ENCODE data around the gene AKNA. TPM values are rescaled to one million over a fixed set of nuclear protein-coding genes. Genes with fewer than 3 reads are reported as not detected.

The AKNA gene
- polyA plus RNA-seq, 4 donors, result 3.4 to 22.0 (median 12.8) TPM

DNA sequence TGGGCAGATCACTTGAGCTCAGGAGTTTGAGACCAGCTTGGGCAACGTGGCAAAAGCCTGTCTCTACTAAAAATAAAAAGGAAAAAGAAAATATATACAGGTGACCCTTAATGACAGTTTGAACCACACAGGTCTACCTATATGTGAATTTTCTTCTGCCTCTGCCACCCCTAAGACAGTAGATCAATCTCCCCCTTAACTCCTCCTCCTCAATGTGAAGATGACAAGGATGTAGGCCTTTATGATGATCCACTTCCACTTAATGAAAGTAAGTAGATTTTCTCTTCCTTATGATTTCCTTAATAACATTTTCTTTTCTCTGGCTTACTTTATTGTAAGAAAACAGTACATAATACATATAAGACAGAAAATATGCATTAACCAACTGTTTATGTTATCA lies 3.4 kb downstream of the AKNA start:
- H3K4me1 ChIP-seq (ENCODE audit: control insufficient read depth in 3 of 3, insufficient read depth in 2 of 3, low read depth in 1 of 3, low read length in 2 of 3), result peaks cover 0 to 34% (median 9%) of the 10 kb centered on the region in 3 donors
- H3K36me3 ChIP-seq (ENCODE audit: control insufficient read depth in 3 of 3, insufficient read depth in 2 of 3, low read depth in 1 of 3, low read length in 3 of 3), result peaks cover 0 to 37% (median 0%) of the 10 kb centered on the region in 3 donors
- no peaks in the 10 kb centered on the region for H3K9me3 ChIP-seq (ENCODE audit: control insufficient read depth in 2 of 2, insufficient read depth in 1 of 2, low read depth in 1 of 2, low read length in 1 of 2)
- FAIRE-seq (no peak), DNase-seq (no peak)
- H3K4me3 ChIP-seq (ENCODE audit: low read depth in 1 of 3, low read length in 3 of 3), result no peak overlapping the region
- peak overlapping the region in 2 of 3 donors; percentile 17 to 77 for H3K27ac ChIP-seq (ENCODE audit: low read depth in 1 of 3, low read length in 2 of 3)
- 38 to 76% (median 50%) methylated on average over 1 of the region's 1 CpG for WGBS, 3 donors
- H3K27me3 ChIP-seq (ENCODE audit: control insufficient read depth in 3 of 3, insufficient read depth in 3 of 3, low read length in 3 of 3), result no peaks in the 10 kb centered on the region

DNA sequence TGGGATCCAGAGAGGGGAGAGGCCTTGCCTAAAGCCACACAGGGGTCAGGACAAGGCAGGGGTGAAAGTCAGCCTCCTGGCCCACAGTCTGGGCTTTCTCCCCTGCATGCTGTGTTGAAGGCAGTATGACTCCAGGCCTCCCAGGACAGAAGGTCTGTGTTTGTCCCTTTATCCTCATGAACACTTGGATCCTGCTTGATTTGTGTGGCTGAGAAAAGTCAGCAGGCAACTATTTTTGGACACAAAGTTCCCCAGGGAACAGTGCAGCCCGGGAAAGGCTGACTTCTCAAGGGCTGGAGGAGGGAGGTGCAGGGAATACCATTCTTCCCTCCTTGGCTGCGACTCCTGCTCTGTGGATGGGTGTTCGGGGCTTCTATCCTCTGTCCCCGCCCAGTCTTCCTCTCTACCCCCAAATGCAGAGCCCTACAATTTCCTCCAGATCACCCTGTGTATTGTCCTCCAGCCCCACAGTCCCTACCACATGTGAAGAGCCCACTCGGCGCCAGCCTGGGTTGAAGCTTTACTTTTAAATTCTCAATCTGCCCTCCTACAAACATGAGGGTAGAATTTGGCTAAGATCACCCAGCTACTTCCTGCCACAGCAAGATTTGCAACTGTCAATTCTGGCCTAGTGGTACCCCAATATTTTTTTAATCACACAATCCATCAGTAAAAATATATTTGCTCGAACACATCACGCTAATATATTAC lies 4.1 kb downstream of the AKNA start:
- WGBS, 3 donors, result 46 to 87% (median 58%) methylated on average over 8 of the region's 8 CpGs
- DNase-seq (no peak), FAIRE-seq (no peak)

DNA sequence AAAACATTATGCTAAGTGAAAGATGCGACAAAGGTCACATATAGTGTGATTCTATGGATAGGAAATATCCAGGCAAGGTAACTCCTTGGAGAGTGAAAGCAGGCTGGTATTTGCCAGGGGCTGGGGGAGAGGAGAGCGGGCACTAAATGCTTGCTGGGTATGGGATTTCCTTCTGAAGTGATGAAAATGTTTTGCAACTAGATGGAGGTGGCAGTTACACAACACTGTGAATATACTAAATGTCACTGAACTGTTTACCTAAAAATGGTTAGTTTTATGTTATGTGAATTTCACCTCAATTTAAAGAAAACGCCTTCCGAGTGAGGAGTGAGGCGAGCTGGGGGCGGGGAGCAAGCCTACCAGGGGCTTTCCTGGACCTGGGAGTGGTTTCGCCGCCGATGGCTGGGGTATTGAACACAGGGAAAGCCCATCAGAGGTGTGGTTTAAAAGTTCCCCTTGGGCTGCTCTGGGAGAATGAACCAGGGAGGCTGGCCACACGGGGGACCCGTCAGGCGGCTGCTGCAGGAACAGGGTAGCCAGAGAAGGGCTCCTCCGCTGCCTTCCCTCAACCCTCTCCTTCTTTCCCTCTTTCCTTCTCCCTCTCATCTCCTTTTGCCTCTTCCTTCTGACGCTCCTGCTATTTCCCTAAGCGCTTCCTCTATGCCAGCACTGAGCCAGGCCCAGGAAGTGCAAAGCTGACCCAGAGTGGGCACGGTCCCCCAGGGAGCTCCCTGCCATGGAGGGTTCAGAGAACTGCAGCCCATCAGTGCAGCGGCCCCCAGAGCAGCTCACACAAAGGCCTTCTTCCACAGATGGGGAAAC lies 4.9 kb downstream of the AKNA start:
- Histone ChIP-seq H3K4me1 (ENCODE audit: control insufficient read depth in 3 of 3, insufficient read depth in 2 of 3, low read depth in 1 of 3, low read length in 2 of 3) (peaks cover 0 to 29% (median 9%) of the 10 kb centered on the region in 3 donors), H3K27me3 (ENCODE audit: control insufficient read depth in 3 of 3, insufficient read depth in 3 of 3, low read length in 3 of 3) (no peaks in the 10 kb centered on the region), H3K27ac (ENCODE audit: low read depth in 1 of 3, low read length in 2 of 3) (peak overlapping the region; percentile 4 to 77 (median 23)), H3K4me3 (ENCODE audit: low read depth in 1 of 3, low read length in 3 of 3) (peak overlapping the region in 1 of 3 donors; percentile 24), H3K36me3 (ENCODE audit: control insufficient read depth in 3 of 3, insufficient read depth in 2 of 3, low read depth in 1 of 3, low read length in 3 of 3) (peaks cover 0 to 42% (median 2%) of the 10 kb centered on the region in 3 donors), H3K9me3 (ENCODE audit: control insufficient read depth in 2 of 2, insufficient read depth in 1 of 2, low read depth in 1 of 2, low read length in 1 of 2) (no peaks in the 10 kb centered on the region)
- DNase-seq (no peak), FAIRE-seq (no peak)
- 50 to 82% (median 52%) methylated on average over 17 of the region's 17 CpGs for WGBS, 3 donors

More for the DNA sequence above, 4.1 kb downstream of the AKNA start:
- Histone ChIP-seq H3K4me1 (ENCODE audit: control insufficient read depth in 3 of 3, insufficient read depth in 2 of 3, low read depth in 1 of 3, low read length in 2 of 3) (peaks cover 0 to 34% (median 9%) of the 10 kb centered on the region in 3 donors), H3K27ac (ENCODE audit: low read depth in 1 of 3, low read length in 2 of 3) (peak overlapping the region; percentile 12 to 77 (median 23)), H3K36me3 (ENCODE audit: control insufficient read depth in 3 of 3, insufficient read depth in 2 of 3, low read depth in 1 of 3, low read length in 3 of 3) (peaks cover 0 to 41% (median 2%) of the 10 kb centered on the region in 3 donors), H3K9me3 (ENCODE audit: control insufficient read depth in 2 of 2, insufficient read depth in 1 of 2, low read depth in 1 of 2, low read length in 1 of 2) (no peaks in the 10 kb centered on the region), H3K27me3 (ENCODE audit: control insufficient read depth in 3 of 3, insufficient read depth in 3 of 3, low read length in 3 of 3) (no peaks in the 10 kb centered on the region), H3K4me3 (ENCODE audit: low read depth in 1 of 3, low read length in 3 of 3) (peak overlapping the region in 1 of 3 donors; percentile 24)

DNA sequence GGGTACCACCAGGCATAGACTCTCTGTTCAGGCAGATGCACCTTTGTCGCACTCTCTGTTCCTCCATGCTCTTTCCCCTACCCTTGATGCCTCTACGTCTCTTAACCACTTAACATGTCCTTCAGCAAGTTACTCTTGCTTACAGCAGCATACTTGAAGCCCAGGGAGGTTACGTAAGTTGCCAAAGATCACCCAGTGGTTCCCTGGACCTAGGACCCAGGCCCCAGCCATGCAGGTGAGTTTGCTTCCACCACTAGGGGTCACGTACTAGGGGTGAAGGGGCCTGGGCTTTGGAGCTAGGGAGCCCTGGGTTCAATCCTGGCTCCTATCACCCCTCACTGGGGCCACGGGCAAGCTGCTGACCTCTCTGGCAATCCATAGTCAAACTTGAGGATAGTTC lies 8.9 kb downstream of the AKNA start:
- Histone ChIP-seq H3K27ac (ENCODE audit: low read depth in 1 of 3, low read length in 2 of 3) (no peak overlapping the region), H3K27me3 (ENCODE audit: control insufficient read depth in 3 of 3, insufficient read depth in 3 of 3, low read length in 3 of 3) (no peaks in the 10 kb centered on the region), H3K4me3 (ENCODE audit: low read depth in 1 of 3, low read length in 3 of 3) (no peak overlapping the region), H3K9me3 (ENCODE audit: control insufficient read depth in 2 of 2, insufficient read depth in 1 of 2, low read depth in 1 of 2, low read length in 1 of 2) (no peaks in the 10 kb centered on the region), H3K4me1 (ENCODE audit: control insufficient read depth in 3 of 3, insufficient read depth in 2 of 3, low read depth in 1 of 3, low read length in 2 of 3) (peaks cover 0 to 4% (median 3%) of the 10 kb centered on the region in 3 donors), H3K36me3 (ENCODE audit: control insufficient read depth in 3 of 3, insufficient read depth in 2 of 3, low read depth in 1 of 3, low read length in 3 of 3) (peaks cover 8 to 61% (median 11%) of the 10 kb centered on the region in 3 donors)
- WGBS, 3 donors, result 92 to 94% (median 94%) methylated on average over 5 of the region's 5 CpGs
- DNase-seq (no peak), FAIRE-seq (no peak)

DNA sequence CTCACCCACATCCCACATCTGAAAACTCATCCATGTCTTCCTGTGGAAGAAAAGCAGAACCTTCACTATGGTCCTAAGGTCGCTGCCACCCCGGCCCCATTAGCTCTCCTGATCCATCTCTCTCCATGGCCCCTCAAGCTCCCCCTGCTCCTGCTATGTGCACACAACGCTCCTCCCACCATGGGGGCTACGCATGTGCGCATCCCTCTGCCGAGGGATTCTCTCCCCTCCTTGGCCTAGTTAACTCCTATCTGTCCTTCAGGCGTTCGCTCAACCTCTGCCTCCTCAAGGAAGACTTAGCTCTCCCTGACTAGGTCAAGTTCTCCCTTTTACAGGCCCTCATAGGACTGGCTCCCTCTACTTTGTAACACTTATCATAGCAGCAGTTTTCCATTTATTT lies 9.8 kb downstream of the AKNA start:
- H3K4me1 ChIP-seq (ENCODE audit: control insufficient read depth in 3 of 3, insufficient read depth in 2 of 3, low read depth in 1 of 3, low read length in 2 of 3), result peaks cover 0 to under 1% (median 0%) of the 10 kb centered on the region in 3 donors
- FAIRE-seq, result no peak

DNA sequence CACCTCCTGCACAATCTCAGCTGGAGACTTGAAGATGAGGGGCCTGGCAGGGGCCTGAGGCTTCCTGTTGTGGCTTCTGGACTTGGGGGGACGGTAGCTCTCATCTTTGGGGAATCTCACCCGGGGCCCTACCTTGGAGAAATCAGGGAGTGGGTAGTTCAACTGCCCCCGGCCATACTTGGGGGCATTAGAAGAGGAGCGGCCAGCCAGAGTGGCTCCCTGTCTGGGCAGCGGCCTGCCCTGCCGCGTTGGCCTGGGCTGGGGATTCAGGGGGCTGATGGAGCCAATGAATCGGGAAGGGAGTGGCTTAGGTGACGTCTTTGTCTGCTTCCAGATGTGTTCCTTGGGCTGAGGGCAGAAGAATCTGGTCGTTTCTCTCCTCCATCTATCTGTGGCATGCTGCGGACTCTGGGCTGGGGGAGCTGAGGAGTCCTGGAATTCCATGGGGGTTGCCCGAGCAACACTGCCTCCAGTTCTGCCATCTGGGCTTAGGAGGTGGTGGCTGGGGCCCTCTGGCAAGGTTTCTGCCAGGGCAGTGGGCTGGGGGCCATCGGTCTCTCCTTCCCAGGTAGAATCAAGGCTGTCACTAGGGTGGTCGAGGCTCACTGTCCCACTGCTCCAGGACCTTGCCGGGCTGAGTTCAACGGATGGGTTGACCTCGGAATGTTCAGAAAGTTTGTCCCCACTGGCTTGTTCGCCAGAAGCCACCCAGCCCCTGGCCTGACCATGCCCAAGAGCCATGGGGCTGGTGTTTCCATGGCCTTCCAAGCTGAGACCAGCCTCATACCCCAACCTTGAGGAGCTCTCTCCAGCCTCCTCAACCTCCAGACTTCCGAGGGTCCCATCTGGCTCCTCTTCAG lies 11.0 kb downstream of the AKNA start:
- no peaks in the 10 kb centered on the region for H3K27me3 ChIP-seq (ENCODE audit: control insufficient read depth in 3 of 3, insufficient read depth in 3 of 3, low read length in 3 of 3)
- H3K4me1 ChIP-seq (ENCODE audit: control insufficient read depth in 3 of 3, insufficient read depth in 2 of 3, low read depth in 1 of 3, low read length in 2 of 3), result no peaks in the 10 kb centered on the region
- DNase-seq, result no peak
- peak overlapping the region in 2 of 3 donors; percentile 20 to 24 for H3K27ac ChIP-seq (ENCODE audit: low read depth in 1 of 3, low read length in 2 of 3)
- H3K36me3 ChIP-seq (ENCODE audit: control insufficient read depth in 3 of 3, insufficient read depth in 2 of 3, low read depth in 1 of 3, low read length in 3 of 3), result peaks cover 8 to 61% (median 11%) of the 10 kb centered on the region in 3 donors
- no peak overlapping the region for H3K4me3 ChIP-seq (ENCODE audit: low read depth in 1 of 3, low read length in 3 of 3)
- WGBS, 3 donors, result 92 to 95% (median 94%) methylated on average over 19 of the region's 19 CpGs
- no peak for FAIRE-seq
- H3K9me3 ChIP-seq (ENCODE audit: control insufficient read depth in 2 of 2, insufficient read depth in 1 of 2, low read depth in 1 of 2, low read length in 1 of 2), result no peaks in the 10 kb centered on the region

More for the DNA sequence above, 9.8 kb downstream of the AKNA start:
- no peak overlapping the region for H3K4me3 ChIP-seq (ENCODE audit: low read depth in 1 of 3, low read length in 3 of 3)
- DNase-seq, result no peak
- H3K9me3 ChIP-seq (ENCODE audit: control insufficient read depth in 2 of 2, insufficient read depth in 1 of 2, low read depth in 1 of 2, low read length in 1 of 2), result no peaks in the 10 kb centered on the region
- no peaks in the 10 kb centered on the region for H3K27me3 ChIP-seq (ENCODE audit: control insufficient read depth in 3 of 3, insufficient read depth in 3 of 3, low read length in 3 of 3)
- no peak overlapping the region for H3K27ac ChIP-seq (ENCODE audit: low read depth in 1 of 3, low read length in 2 of 3)
- WGBS, 3 donors, result 89 to 93% (median 91%) methylated on average over 8 of the region's 8 CpGs
- peaks cover 8 to 62% (median 11%) of the 10 kb centered on the region in 3 donors for H3K36me3 ChIP-seq (ENCODE audit: control insufficient read depth in 3 of 3, insufficient read depth in 2 of 3, low read depth in 1 of 3, low read length in 3 of 3)

DNA sequence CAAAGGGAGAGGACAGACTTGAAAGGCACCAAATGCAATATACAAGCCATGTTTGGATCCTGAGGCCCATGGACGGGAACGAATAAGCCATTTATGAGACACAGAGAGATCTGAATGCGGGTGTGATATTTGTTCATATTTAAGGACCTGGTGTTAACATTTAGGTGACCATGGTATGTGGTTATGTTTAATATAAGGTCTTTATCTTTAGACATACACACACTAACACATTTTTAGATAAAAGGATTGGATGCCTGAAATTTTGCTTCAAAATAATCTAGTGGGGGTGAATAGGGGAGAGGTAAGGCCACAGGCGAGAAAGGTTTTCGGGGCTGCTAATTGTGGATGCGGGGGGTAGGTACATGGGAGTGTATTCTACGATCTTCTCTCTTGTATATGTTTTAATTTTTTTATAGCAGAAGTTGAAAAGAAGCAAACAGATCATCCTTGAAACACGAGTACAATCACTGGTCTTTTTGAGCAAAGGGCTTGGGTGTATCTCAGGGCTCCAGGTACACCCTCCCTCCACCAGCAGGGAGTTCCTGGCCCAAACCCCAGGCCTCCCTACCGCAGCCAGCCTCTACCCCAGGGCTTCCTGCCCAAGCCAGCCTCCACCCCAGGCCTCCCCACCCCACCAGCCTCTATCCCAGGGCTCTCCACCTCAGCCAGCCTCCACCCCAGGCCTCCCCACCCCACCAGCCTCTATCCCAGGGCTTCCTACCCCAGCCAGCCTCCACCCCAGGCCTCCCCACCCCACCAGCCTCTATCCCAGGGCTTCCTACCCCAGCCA lies 12.2 kb downstream of the AKNA start:
- Histone ChIP-seq H3K36me3 (ENCODE audit: control insufficient read depth in 3 of 3, insufficient read depth in 2 of 3, low read depth in 1 of 3, low read length in 3 of 3) (peaks cover 8 to 64% (median 16%) of the 10 kb centered on the region in 3 donors), H3K9me3 (ENCODE audit: control insufficient read depth in 2 of 2, insufficient read depth in 1 of 2, low read depth in 1 of 2, low read length in 1 of 2) (no peaks in the 10 kb centered on the region), H3K27me3 (ENCODE audit: control insufficient read depth in 3 of 3, insufficient read depth in 3 of 3, low read length in 3 of 3) (no peaks in the 10 kb centered on the region), H3K27ac (ENCODE audit: low read depth in 1 of 3, low read length in 2 of 3) (no peak overlapping the region), H3K4me3 (ENCODE audit: low read depth in 1 of 3, low read length in 3 of 3) (no peak overlapping the region), H3K4me1 (ENCODE audit: control insufficient read depth in 3 of 3, insufficient read depth in 2 of 3, low read depth in 1 of 3, low read length in 2 of 3) (no peaks in the 10 kb centered on the region)
- DNase-seq (no peak), FAIRE-seq (no peak)
- WGBS, 3 donors, result 71 to 84% (median 83%) methylated on average over 9 of the region's 9 CpGs
